K562 (cell line): Measurements from ENCODE around the gene GRIA1. TPM values are rescaled to one million over a fixed set of nuclear protein-coding genes. Genes with fewer than 3 reads are reported as not detected.

Experiments
- COPS2 ChIP-seq: fragments of 450-650 bp; conservative IDR thresholded peaks from 2 replicates; pipeline ENCODE4 v1.6.1; 2016; ENCODE audit warnings: mild to moderate bottlenecking, moderate library complexity
- CTBP1 ChIP-seq: fragments of 450-650 bp; IDR thresholded peaks from 2 replicates; pipeline ENCODE4 v1.6.1; 2016; ENCODE audit warnings: borderline replicate concordance
- FIP1L1 ChIP-seq: fragments of 200-400 bp; formaldehyde crosslinking; IDR thresholded peaks from 2 replicates; pipeline ENCODE4 v1.6.1; 2018; ENCODE audit warnings: mild to moderate bottlenecking, low read depth, low read length; ENCODE audit not compliant: poor library complexity, severe bottlenecking
- FOXJ2 ChIP-seq: fragments of 200-800 bp; sonication (Bioruptor generic); IDR thresholded peaks from 2 replicates; pipeline ENCODE4 v1.6.1; 2016; ENCODE audit warnings: missing genetic modification characterization, missing compliant biosample characterization
- HDAC2 ChIP-seq: fragments of 450-650 bp; IDR thresholded peaks from 2 replicates; pipeline ENCODE4 v1.6.1; 2016; ENCODE audit warnings: mild to moderate bottlenecking
- HMGN3 ChIP-seq: IDR thresholded peaks from 2 replicates; pipeline ENCODE4 v1.6.1; 2011; ENCODE audit warnings: borderline replicate concordance, low read depth, mild to moderate bottlenecking, mixed read lengths, low read length; ENCODE audit not compliant: insufficient read length; ENCODE audit errors: extremely low read depth
- IRF2 ChIP-seq: sonication (generic); formaldehyde crosslinking; IDR thresholded peaks from 2 replicates; pipeline ENCODE4 v1.8.1; 2022; ENCODE audit warnings: mild to moderate bottlenecking, missing genetic modification reagents
- KAT8 ChIP-seq: fragments of 450-650 bp; IDR thresholded peaks from 2 replicates; pipeline ENCODE4 v1.6.1; 2016; ENCODE audit warnings: low read depth, mild to moderate bottlenecking
- MTA2 ChIP-seq: fragments of 450-650 bp; IDR thresholded peaks from 2 replicates; pipeline ENCODE4 v1.6.1; 2016; ENCODE audit warnings: low read depth
- POLR2B ChIP-seq: fragments of 450-650 bp; IDR thresholded peaks from 2 replicates; pipeline ENCODE4 v1.6.1; 2018; ENCODE audit warnings: low read depth; ENCODE audit not compliant: partially characterized antibody
- RAD51 ChIP-seq: fragments of 450-650 bp; IDR thresholded peaks from 2 replicates; pipeline ENCODE4 v1.7.1; 2016; ENCODE audit warnings: low read depth, mild to moderate bottlenecking, borderline replicate concordance
- TAF9B ChIP-seq: fragments of 450-650 bp; IDR thresholded peaks from 2 replicates; pipeline ENCODE4 v1.6.1; 2018; ENCODE audit warnings: mild to moderate bottlenecking; ENCODE audit not compliant: partially characterized antibody
- ZBTB43 ChIP-seq: sonication (generic); formaldehyde crosslinking; IDR thresholded peaks from 2 replicates; pipeline ENCODE4 v1.8.0; 2023; ENCODE audit warnings: mild to moderate bottlenecking, missing genetic modification reagents
- ZNF583 ChIP-seq: fragments of 250-450 bp; sonication (Bioruptor Pico); IDR thresholded peaks from 2 replicates; pipeline ENCODE4 v1.4.0; 2020
- polyA plus RNA-seq, 8 experiments: library from polyadenylated mRNA; depleted of rRNA in 4 of 8; stranded (reverse) in 5 of 8; unstranded in 3 of 8; fragments of >200 nt; fragmentation: Nextera tagmentation in 2 of 8; fragmentation: Illumina TruSeq in 1 of 8; extraction: Ambion mirVana in 2 of 8; extraction: Trizol in 1 of 8; gene quantifications; 2 replicates each; pipeline versions ENCODE4 v1.2.1 to v1.2.3, GENCODE V29; 2011 to 2014; ENCODE audit warnings: inconsistent platforms in 1 of 8, missing spikeins in 1 of 8
- total RNA-seq, 7 experiments: library from RNA; depleted of rRNA in 6 of 7; stranded (reverse); fragments of >200 nt in 6 of 7; fragmentation: Illumina TruSeq in 2 of 7; extraction: Trizol in 2 of 7; gene quantifications; 2 replicates each; pipeline versions ENCODE4 v1.2.1 to v1.2.3, GENCODE V29; 2011 to 2021; ENCODE audit warnings: low replicate concordance in 1 of 7
- TF ChIP-seq, protein P1 (sequence below), 2 experiments: fragments of 450-650 bp in 1 of 2; sonication (generic) in 1 of 2; formaldehyde crosslinking in 1 of 2; IDR thresholded peaks; 2 replicates each; pipeline versions ENCODE4 v1.7.1 to v1.9.0; 2016 to 2022; ENCODE audit warnings: inconsistent platforms in 1 of 2, mild to moderate bottlenecking in 1 of 2, missing genetic modification reagents in 1 of 2
- TF ChIP-seq, protein P2 (sequence below): IDR thresholded peaks from 2 replicates; pipeline ENCODE4 v1.6.1; 2014; ENCODE audit warnings: antibody characterized with exemption

GRIA1 gene
- total and polyA plus RNA-seq, 9 of the 15 experiments (the other 6 are each of a cell fraction or from before 2014, with no cell fraction given), result not detected

DNA sequence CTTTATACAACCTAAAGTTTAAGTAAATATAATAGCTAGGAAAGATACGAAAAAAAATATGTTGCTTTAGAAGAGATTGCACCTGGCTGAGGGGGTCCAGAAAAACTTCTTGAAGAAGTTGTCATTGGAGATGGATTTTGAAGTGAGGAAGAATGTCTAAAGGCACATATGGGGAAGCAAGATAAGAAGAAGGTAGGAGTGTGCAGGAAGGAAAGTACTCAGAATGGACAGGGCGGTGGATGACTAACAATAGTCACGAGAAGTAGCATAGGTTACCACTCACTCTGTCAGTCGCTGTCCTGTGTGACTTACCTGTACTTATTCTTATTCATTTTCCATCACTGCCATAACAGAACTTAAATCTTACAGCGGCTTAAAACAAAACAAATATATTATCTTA is 251.6 kb downstream of the GRIA1 start (continued):
- no peak for TF ChIP-seq COPS2
- TF ChIP-seq HMGN3, result no peak
- no peak for TF ChIP-seq FIP1L1
- no peak for TF ChIP-seq IRF2 (CRISPR knock-in tag)
- TF ChIP-seq MTA2, result peak; percentile 95
- TF ChIP-seq ZNF583 (CRISPR knock-in tag), result no peak
- TF ChIP-seq FOXJ2 (tag), result no peak
- TF ChIP-seq RAD51, result no peak
- TF ChIP-seq KAT8, result no peak
- TF ChIP-seq, protein P1, sequence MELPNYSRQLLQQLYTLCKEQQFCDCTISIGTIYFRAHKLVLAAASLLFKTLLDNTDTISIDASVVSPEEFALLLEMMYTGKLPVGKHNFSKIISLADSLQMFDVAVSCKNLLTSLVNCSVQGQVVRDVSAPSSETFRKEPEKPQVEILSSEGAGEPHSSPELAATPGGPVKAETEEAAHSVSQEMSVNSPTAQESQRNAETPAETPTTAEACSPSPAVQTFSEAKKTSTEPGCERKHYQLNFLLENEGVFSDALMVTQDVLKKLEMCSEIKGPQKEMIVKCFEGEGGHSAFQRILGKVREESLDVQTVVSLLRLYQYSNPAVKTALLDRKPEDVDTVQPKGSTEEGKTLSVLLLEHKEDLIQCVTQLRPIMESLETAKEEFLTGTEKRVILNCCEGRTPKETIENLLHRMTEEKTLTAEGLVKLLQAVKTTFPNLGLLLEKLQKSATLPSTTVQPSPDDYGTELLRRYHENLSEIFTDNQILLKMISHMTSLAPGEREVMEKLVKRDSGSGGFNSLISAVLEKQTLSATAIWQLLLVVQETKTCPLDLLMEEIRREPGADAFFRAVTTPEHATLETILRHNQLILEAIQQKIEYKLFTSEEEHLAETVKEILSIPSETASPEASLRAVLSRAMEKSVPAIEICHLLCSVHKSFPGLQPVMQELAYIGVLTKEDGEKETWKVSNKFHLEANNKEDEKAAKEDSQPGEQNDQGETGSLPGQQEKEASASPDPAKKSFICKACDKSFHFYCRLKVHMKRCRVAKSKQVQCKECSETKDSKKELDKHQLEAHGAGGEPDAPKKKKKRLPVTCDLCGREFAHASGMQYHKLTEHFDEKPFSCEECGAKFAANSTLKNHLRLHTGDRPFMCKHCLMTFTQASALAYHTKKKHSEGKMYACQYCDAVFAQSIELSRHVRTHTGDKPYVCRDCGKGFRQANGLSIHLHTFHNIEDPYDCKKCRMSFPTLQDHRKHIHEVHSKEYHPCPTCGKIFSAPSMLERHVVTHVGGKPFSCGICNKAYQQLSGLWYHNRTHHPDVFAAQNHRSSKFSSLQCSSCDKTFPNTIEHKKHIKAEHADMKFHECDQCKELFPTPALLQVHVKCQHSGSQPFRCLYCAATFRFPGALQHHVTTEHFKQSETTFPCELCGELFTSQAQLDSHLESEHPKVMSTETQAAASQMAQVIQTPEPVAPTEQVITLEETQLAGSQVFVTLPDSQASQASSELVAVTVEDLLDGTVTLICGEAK (IDR thresholded peaks at IDR 0.05), result no peak
- TF ChIP-seq, protein P1 (CRISPR knock-in tag; IDR thresholded peaks at IDR 0.05), result no peak
- TF ChIP-seq, protein P2, sequence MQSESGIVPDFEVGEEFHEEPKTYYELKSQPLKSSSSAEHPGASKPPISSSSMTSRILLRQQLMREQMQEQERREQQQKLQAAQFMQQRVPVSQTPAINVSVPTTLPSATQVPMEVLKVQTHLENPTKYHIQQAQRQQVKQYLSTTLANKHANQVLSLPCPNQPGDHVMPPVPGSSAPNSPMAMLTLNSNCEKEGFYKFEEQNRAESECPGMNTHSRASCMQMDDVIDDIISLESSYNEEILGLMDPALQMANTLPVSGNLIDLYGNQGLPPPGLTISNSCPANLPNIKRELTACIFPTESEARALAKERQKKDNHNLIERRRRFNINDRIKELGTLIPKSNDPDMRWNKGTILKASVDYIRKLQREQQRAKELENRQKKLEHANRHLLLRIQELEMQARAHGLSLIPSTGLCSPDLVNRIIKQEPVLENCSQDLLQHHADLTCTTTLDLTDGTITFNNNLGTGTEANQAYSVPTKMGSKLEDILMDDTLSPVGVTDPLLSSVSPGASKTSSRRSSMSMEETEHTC, result peak; percentile 90
- TF ChIP-seq HDAC2, result peak; percentile 59; the same call in 1 of the 2 replicates
- peak; percentile 85 for TF ChIP-seq CTBP1
- TF ChIP-seq TAF9B, result no peak
- no peak for TF ChIP-seq POLR2B
- no peak for TF ChIP-seq ZBTB43 (CRISPR knock-in tag)
